Measurements from ENCODE around the gene ZNF628. TPM values are rescaled to one million over a fixed set of nuclear protein-coding genes. Genes with fewer than 3 reads are reported as not detected.

ZNF628 gene
- total RNA-seq, 1 donor from 2014 or later, result 10.1 TPM

DNA sequence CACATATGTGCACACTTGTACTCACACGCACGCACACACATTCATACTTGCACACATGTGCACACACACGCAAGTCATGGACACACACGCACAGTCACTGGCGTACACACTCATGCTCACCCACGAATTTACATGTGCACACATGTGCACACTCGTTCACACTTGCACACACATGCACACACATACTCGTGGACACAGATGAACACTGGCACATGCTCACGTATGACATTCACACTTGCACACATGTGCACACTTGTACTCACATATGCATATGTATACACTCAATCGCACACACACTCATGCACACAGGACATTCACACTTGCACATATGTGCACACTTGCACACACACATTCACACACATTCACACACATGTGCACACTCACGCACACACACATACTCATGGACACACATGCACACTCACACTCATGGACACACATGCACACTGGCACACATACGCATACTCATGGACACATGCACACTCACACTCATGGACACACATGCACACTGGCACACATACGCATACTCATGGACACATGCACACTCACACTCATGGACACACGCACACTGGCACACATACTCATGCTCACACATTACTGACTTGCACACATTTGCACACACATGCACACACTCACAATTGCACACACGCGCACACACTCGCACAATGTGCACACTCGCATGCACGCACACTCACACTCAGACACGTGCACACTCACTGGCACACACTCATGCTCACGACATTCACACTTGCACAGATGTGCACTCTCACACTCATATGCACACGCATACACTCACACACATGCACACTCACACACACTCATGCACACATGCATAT is 51.0 kb downstream of the ZNF628 start:
- DNase-seq (ENCODE audit: extremely low read depth, low read depth, low spot score), result no peak

DNA sequence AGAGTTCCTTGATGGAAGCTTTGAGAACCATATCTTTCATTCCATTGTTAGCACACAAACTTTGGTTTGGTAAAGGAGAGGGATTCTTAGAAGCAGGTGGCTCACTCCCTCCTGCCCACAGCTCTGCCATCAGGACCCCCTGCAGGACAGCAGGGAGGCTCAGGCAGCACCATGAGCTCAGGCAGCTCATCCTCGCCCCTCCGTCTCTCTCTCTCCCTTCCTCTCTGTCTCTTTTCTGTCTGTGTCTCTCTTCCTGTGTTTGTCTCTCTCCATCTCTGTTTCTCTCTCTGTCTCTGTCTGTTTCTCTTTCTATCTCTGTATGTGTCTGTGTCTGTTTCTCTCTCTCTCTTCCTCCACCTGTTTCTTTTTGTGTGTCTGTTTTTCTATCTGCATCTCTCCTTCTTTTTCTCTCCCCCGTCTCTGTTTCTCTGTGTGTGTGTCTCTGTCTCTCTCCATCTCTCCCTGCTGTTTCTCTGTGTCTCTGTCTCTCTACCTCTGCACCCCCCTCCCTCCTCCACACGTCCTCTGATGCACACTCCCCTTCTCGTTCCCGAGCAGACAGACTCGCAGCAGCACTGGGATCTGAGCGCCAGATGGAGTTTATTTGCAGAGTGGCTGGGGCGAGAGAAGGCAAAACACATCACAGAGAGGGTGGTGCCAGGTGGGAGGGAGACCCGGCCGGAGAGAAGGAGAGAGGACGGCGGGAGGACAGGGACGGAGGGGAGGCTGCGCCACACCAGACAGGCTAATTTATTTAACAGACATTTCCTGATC is 51.8 kb downstream of the ZNF628 start:
- DNase-seq (ENCODE audit: extremely low read depth, low read depth, low spot score), result no peak

DNA sequence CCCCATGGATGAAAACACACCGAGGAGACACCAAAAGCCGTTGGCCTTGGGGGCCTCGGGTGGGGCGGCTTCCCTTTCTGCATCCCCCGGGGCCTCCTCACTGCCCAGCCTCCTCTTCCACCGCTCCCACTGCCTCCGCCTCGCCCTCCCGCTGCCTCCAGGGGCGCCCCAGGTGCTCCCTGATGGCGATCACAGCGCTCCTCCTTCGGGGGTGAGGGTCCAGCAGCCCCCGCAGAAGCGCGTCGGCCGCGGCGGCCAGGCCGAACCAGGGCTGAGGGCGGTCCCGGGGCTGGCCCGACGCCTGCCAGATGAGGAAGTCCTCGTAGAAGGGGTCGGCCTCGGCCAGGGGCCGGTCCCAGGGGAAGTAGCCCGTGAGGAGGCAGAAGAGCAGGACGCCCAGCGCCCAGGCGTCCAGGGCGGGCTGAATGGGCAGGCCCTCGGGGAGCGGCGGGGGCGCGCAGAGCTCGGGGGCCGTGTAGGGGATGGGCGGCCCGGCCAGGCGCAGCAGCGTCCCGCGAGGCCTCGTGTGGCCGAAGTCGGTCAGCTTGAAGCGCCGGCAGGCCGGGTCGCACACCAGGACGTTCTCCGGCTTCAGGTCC is 53.3 kb downstream of the ZNF628 start:
- DNase-seq (ENCODE audit: extremely low read depth, low read depth, low spot score), result no peak

DNA sequence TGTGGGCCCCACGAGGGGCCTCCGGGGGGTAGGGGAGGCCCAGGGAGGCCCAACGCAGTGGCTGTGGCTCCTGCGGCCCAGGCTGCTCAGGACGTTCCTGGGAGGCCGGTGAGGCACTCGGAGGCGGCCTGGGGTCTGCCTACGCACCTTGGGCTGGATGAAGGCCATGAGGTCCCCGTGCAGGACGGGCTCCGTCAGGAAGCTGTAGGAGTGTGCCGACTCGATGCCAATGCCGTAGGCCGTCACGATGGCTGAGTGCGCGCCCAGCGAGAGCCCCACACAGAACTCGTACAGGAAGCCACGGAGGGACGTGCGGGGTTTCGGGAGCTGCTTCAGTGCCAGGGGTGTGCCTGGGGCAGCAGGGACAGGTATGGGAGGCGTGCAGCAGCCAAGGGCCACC is 54.6 kb downstream of the ZNF628 start:
- DNase-seq (ENCODE audit: extremely low read depth, low read depth, low spot score), result no peak

Other genes with a start within 250 kb of the ZNF628 start
- 1.5 and 2.8 TPM in 2 replicates for gene TMEM86B, start 247.9 kb upstream of the ZNF628 start, total RNA-seq
- 49.6 and 66.3 TPM in 2 replicates for gene PPP6R1, start 217.6 kb upstream of the ZNF628 start, total RNA-seq
- 30.5 and 36.0 TPM in 2 replicates for gene HSPBP1, start 196.5 kb upstream of the ZNF628 start, total RNA-seq
- 1.2 and 3.0 TPM in 2 replicates for gene BRSK1, start 192.6 kb upstream of the ZNF628 start, total RNA-seq
- not detected in 2 replicates for gene TMEM150B, start 151.3 kb upstream of the ZNF628 start, total RNA-seq
- gene KMT5C, start 136.7 kb upstream of the ZNF628 start, total RNA-seq, result 8.0 and 12.8 TPM in 2 replicates
- not detected in 2 replicates for gene COX6B2, start 121.9 kb upstream of the ZNF628 start, total RNA-seq
- gene GARIN5B, start 113.4 kb upstream of the ZNF628 start, total RNA-seq, result not detected in 2 replicates
- 3.1 and 6.8 TPM in 2 replicates for gene IL11, start 106.2 kb upstream of the ZNF628 start, total RNA-seq
- not detected in 2 replicates for gene TMEM190, start 99.8 kb upstream of the ZNF628 start, total RNA-seq
- gene TMEM238, start 92.3 kb upstream of the ZNF628 start, total RNA-seq, result 0.58 and 1.3 TPM in 2 replicates
- gene RPL28, start 90.7 kb upstream of the ZNF628 start, total RNA-seq, result 597 and 618 TPM in 2 replicates
- gene UBE2S, start 68.8 kb upstream of the ZNF628 start, total RNA-seq, result 64.2 and 82.3 TPM in 2 replicates
- gene SHISA7, start 33.3 kb upstream of the ZNF628 start, total RNA-seq, result not detected in 2 replicates
- 52.1 and 73.1 TPM in 2 replicates for gene ISOC2, start 15.0 kb upstream of the ZNF628 start, total RNA-seq
- gene C19orf85, start 11.9 kb upstream of the ZNF628 start, total RNA-seq, result not detected in 2 replicates
- 26.4 and 42.5 TPM in 2 replicates for gene NAT14, start 8.6 kb downstream of the ZNF628 start, total RNA-seq
- 2.4 and 2.9 TPM in 2 replicates for gene SSC5D, start 11.8 kb downstream of the ZNF628 start, total RNA-seq
- gene SBK2, start 60.5 kb downstream of the ZNF628 start, total RNA-seq, result not detected in 2 replicates
- 1.3 and 1.5 TPM in 2 replicates for gene SBK3, start 68.9 kb downstream of the ZNF628 start, total RNA-seq
- gene ZNF579, start 104.2 kb downstream of the ZNF628 start, total RNA-seq, result 9.2 and 9.5 TPM in 2 replicates
- 4.4 and 4.7 TPM in 2 replicates for gene FIZ1, start 122.9 kb downstream of the ZNF628 start, total RNA-seq
- 24.6 and 42.1 TPM in 2 replicates for gene ZNF524, start 123.7 kb downstream of the ZNF628 start, total RNA-seq
- 5.7 and 13.1 TPM in 2 replicates for gene ZNF865, start 129.0 kb downstream of the ZNF628 start, total RNA-seq
- 2.0 and 3.9 TPM in 2 replicates for gene ZNF784, start 147.9 kb downstream of the ZNF628 start, total RNA-seq
- gene ZNF580, start 164.4 kb downstream of the ZNF628 start, total RNA-seq, result 18.3 and 28.9 TPM in 2 replicates
- gene ZNF581, start 167.0 kb downstream of the ZNF628 start, total RNA-seq, result 22.8 and 39.4 TPM in 2 replicates
- 24.0 and 28.7 TPM in 2 replicates for gene CCDC106, start 171.6 kb downstream of the ZNF628 start, total RNA-seq
- 111 and 150 TPM in 2 replicates for gene U2AF2, start 178.4 kb downstream of the ZNF628 start, total RNA-seq
- gene EPN1, start 198.6 kb downstream of the ZNF628 start, total RNA-seq, result 162 and 201 TPM in 2 replicates

All from glomerular endothelial cell (primary cell).